Heart left ventricle (tissue), 16 donors: ENCODE data around the gene STAB1. TPM values are rescaled to one million over a fixed set of nuclear protein-coding genes. Genes with fewer than 3 reads are reported as not detected.

Experiments used
- ATAC-seq, 4 donors: fragments of 200-7000 bp; cut with Tn5 transposase; one replicate each; pipeline ENCODE4 v1.9.1; 2020 to 2022; ENCODE audit warnings: moderate library complexity in 4 of 4, mild to moderate bottlenecking in 3 of 4, moderate number of reproducible peaks in 1 of 4
- DNase-seq, 5 donors: peaks; one replicate each; pipeline ENCODE4 v3.0.0-alpha.2; 2020
- H3K27ac ChIP-seq, 12 donors: fragments of 200-600 bp; sonication (generic) in 4 of 12; one replicate each; pipeline versions ENCODE4 v1.5.0 to v1.8.0; 2016 to 2022; ENCODE audit warnings: mild to moderate bottlenecking in 2 of 12
- H3K27me3 ChIP-seq, 9 donors: fragments of 200-600 bp; sonication (generic) in 2 of 9; one replicate each; pipeline versions ENCODE4 v1.5.1 to v1.8.0; 2016 to 2022; ENCODE audit warnings: mild to moderate bottlenecking in 3 of 9
- H3K36me3 ChIP-seq, 9 donors: fragments of 200-600 bp; sonication (generic) in 2 of 9; one replicate each; pipeline versions ENCODE4 v1.5.0 to v1.8.0; 2018 to 2022; ENCODE audit warnings: mild to moderate bottlenecking in 2 of 9
- H3K4me1 ChIP-seq, 12 donors: fragments of 200-600 bp; sonication (generic) in 4 of 12; one replicate each; pipeline versions ENCODE4 v1.5.0 to v1.8.0; 2016 to 2022; ENCODE audit warnings: mild to moderate bottlenecking in 3 of 12
- H3K4me3 ChIP-seq, 12 donors: fragments of 200-600 bp; sonication (generic) in 4 of 12; one replicate each; pipeline versions ENCODE4 v1.5.0 to v1.8.0; 2017 to 2022; ENCODE audit warnings: mild to moderate bottlenecking in 9 of 12, moderate library complexity in 4 of 12
- H3K9me3 ChIP-seq, 12 donors: fragments of 200-600 bp; sonication (generic) in 4 of 12; one replicate each; pipeline versions ENCODE4 v1.5.0 to v1.8.0; 2016 to 2022; ENCODE audit warnings: mild to moderate bottlenecking in 1 of 12
- POLR2A ChIP-seq, 2 donors: fragments of 450-650 bp; IDR thresholded peaks; one replicate each; pipeline ENCODE4 v1.6.1; 2017; ENCODE audit warnings: antibody characterized with exemption in 2 of 2, mild to moderate bottlenecking in 2 of 2, moderate library complexity in 2 of 2
- WGBS, 4 donors: extraction: QIAGEN DNeasy Blood & Tissue Kit in 2 of 4; methylation state at CpG; one replicate each; pipeline versions ENCODE4 v1.1.5 to v1.1.7; 2013 to 2018; 5-methylcytosine and 5-hydroxymethylcytosine counted together
- intact Hi-C, 10 donors: fragments of 100-400 bp; cut with DNase I; formaldehyde crosslinking; loops; one replicate each; pipeline versions ENCODE4 v1.11.1 to v1.14.2; 2022
- polyA plus RNA-seq, 2 donors: library from polyadenylated mRNA; stranded (reverse); fragments of 200-250 nt; gene quantifications; one replicate each; pipeline ENCODE4 v1.2.3, GENCODE V29; 2013
- total RNA-seq, 9 donors: library from RNA; depleted of rRNA in 2 of 9; stranded (reverse); fragments of >200 nt in 2 of 9; fragmentation: NEBNext Ultra II Directional in 3 of 9; extraction: Animal tissue kit (Norgen Biotek cat#: 25700) in 3 of 9; gene quantifications; one replicate each; pipeline versions ENCODE4 v1.1.0 to v1.2.4, GENCODE V29; 2016 to 2023
- TF ChIP-seq, protein P1 (sequence below), 12 donors: fragments of 200-600 bp; sonication (generic) in 4 of 12; IDR thresholded peaks; one replicate each; pipeline versions ENCODE4 v1.5.0 to v1.8.0; 2018 to 2022; ENCODE audit warnings: antibody characterized with exemption in 12 of 12, mild to moderate bottlenecking in 5 of 12
- donor health status: ischemic (EF 13 %, LVEDD 7.1; RV severe dilation, severe dysfunction).
- donor health status: healthy with polysubstance abuse.
- donor health status: DM: no; HTN: yes; CAD: no.
- donor health status: DM: no; HTN: no; CAD: no.
- donor health status: ischemic (EF 25% LVEDD 6.9; RV normal size, moderate dysfunction).
- donor health status: ischemic (EF 25% LVEDD 5.7; RV mildly dilated, moderate dysfunction).
- donor health status: healthy.
- donor health status: DM: yes; HTN: yes; CAD: no.
- donor health status: ischemic (EF 35%, LVEDD 5.7; RV mildly dilated, moderate dysfunction).
- donor health status: nonischemic (EF 11% LVEDD 7.7; RV severe dilation, severe dysfunction).
- donor health status: DM: yes; HTN: yes; CAD: no.
- donor health status: PGD.
- donor health status: ischemic (EF 29% LVEDD 5.4; RV normal size, mild dysfunction).
- donor health status: nonischemic (EF 23%, LVEDD 6.1; RV moderate dilation, normal function).

STAB1 gene
- total and polyA plus RNA-seq, 11 donors = 34.1 to 351 (median 50.6) TPM

DNA sequence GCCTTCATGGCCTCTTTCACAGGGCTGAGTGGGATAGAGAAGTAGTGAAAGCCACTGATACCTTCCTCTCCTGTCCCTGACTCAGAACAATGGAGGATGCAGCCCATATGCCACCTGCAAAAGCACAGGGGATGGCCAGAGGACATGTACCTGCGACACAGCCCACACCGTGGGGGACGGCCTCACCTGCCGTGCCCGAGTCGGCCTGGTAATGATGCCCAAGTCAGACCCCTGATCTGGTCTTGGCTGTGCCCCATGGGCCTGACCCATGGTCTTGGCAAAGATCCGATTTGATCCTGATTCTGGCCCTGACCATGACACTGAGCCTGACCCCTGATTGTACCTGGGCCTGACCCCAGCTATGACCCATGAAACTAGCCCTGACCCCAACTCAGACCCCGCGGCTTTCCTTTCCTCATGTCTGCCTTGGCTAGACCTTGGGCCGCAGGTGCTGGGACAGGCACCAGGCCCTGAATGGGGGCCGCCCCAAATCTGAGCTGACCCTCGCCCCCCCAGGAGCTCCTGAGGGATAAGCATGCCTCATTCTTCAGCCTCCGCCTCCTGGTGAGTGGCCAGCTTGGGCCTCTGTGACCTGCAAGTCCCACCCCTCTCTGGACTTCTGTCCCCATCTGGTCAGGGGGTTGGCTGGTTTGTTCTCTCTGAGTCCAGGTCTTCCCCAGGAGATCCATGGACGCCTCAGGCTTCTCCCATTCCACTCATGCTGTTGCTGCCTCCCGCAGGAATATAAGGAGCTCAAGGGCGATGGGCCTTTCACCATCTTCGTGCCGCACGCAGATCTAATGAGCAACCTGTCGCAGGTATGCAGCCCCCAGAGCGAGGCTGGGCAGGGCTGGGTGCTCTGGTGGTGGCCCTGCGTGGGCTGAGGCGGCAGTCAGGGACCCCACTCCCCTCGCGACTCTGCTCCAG lies 22.9 kb downstream of the STAB1 start:
- 86 to 94% (median 89%) methylated on average over 21 to 25 of the region's 25 CpGs for WGBS, 4 donors
- DNase-seq (no peak), ATAC-seq (no peak)
- H3K9me3 ChIP-seq = no peaks in the 10 kb centered on the region
- H3K27me3 ChIP-seq = no peaks in the 10 kb centered on the region
- peaks cover 0 to 8% (median 0%) of the 10 kb centered on the region in 12 donors for H3K4me1 ChIP-seq
- no peak overlapping the region for H3K27ac ChIP-seq
- intact Hi-C loops = no loop called here
- H3K36me3 ChIP-seq = peaks cover 0 to 94% (median 14%) of the 10 kb centered on the region in 9 donors
- H3K4me3 ChIP-seq = peak overlapping the region in 7 of 12 donors; percentile 10 to 30 (median 26)
- TF ChIP-seq, protein P1, sequence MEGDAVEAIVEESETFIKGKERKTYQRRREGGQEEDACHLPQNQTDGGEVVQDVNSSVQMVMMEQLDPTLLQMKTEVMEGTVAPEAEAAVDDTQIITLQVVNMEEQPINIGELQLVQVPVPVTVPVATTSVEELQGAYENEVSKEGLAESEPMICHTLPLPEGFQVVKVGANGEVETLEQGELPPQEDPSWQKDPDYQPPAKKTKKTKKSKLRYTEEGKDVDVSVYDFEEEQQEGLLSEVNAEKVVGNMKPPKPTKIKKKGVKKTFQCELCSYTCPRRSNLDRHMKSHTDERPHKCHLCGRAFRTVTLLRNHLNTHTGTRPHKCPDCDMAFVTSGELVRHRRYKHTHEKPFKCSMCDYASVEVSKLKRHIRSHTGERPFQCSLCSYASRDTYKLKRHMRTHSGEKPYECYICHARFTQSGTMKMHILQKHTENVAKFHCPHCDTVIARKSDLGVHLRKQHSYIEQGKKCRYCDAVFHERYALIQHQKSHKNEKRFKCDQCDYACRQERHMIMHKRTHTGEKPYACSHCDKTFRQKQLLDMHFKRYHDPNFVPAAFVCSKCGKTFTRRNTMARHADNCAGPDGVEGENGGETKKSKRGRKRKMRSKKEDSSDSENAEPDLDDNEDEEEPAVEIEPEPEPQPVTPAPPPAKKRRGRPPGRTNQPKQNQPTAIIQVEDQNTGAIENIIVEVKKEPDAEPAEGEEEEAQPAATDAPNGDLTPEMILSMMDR (IDR thresholded peaks at IDR 0.05) = no peak
- TF ChIP-seq POLR2A (IDR thresholded peaks at IDR 0.05) = no peak

DNA sequence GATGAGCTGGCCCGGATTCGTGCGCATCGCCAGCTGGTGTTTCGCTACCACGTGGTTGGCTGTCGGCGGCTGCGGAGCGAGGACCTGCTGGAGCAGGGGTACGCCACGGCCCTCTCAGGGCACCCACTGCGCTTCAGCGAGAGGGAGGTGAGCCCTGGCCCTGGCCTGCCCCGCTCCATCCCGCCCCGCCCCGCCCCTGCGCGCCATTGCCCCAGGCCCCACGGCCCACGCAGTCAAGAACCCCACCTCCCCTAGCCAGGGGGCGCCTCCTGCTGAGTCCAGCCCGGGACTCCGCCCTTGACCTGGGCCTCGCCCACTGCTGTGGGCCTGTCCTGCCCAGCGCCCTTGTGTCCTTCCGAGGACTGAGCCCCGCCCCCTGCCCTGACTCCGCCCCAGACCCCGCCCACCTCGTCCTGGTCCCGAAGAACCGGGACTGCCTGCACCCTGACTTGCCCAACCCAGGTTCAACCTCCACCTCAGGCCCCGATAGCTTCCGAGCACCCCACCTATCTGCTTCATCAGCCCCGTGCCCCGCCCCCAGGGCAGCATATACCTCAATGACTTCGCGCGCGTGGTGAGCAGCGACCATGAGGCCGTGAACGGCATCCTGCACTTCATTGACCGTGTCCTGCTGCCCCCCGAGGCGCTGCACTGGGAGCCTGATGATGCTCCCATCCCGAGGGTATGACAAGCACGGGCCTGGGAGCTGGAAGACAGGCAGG lies 23.7 kb downstream of the STAB1 start:
- Histone ChIP-seq H3K4me1 (peaks cover 0 to 10% (median 0%) of the 10 kb centered on the region in 12 donors), H3K27ac (no peak overlapping the region), H3K9me3 (no peaks in the 10 kb centered on the region), H3K27me3 (no peaks in the 10 kb centered on the region), H3K4me3 (peak overlapping the region in 7 of 12 donors; percentile 10 to 30 (median 26)), H3K36me3 (peaks cover 0 to 94% (median 16%) of the 10 kb centered on the region in 9 donors)
- ATAC-seq (peak in 2 of 4 donors; percentile 23 to 34), DNase-seq (peak in 1 of 5 donors; percentile 75)
- no peak for TF ChIP-seq POLR2A (IDR thresholded peaks at IDR 0.05)
- TF ChIP-seq, protein P1 (IDR thresholded peaks at IDR 0.05) = no peak
- 57 to 66% (median 59%) methylated on average over 28 to 50 of the region's 50 CpGs for WGBS, 4 donors
- intact Hi-C loops = no loop called here

DNA sequence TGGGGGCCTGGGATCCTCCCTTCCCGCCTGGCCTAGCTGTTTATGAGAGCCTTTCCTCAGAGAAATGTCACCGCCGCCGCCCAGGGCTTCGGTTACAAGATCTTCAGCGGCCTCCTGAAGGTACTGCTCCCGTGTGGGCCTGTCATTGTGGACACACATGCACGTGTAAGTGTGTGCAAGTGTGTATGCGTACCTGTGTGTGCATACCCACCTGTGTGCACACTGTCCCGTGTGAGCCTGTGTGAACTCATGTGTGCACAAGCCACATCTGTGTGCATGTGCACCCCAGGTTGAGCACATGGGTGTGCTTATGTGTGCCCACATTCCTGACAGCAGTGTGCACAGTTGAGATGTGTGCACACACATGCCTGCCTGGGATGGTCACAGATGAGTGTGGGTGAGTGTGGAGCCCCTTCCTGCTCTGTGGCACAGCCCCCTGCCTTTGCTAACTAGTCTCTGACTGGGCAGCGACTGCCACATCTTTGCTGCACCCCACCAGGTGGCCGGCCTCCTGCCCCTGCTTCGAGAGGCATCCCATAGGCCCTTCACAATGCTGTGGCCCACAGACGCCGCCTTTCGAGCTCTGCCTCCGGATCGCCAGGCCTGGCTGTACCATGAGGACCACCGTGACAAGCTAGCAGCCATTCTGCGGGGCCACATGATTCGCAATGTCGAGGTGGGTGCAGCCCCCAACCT lies 24.5 kb downstream of the STAB1 start:
- WGBS, 4 donors = 91 to 95% (median 93%) methylated on average over 18 to 22 of the region's 22 CpGs
- DNase-seq = peak in 1 of 5 donors; percentile 51
- H3K9me3 ChIP-seq = no peaks in the 10 kb centered on the region

More for the DNA sequence above, 24.5 kb downstream of the STAB1 start:
- H3K4me1 ChIP-seq = peaks cover under 1 to 17% (median 5%) of the 10 kb centered on the region in 12 donors
- no peak overlapping the region for H3K27ac ChIP-seq
- intact Hi-C loops = no loop called here
- peaks cover 0 to 94% (median 19%) of the 10 kb centered on the region in 9 donors for H3K36me3 ChIP-seq
- H3K4me3 ChIP-seq = no peak overlapping the region
- no peak for ATAC-seq
- H3K27me3 ChIP-seq = no peaks in the 10 kb centered on the region
- no peak for TF ChIP-seq POLR2A (IDR thresholded peaks at IDR 0.05)
- TF ChIP-seq, protein P1 (IDR thresholded peaks at IDR 0.05) = no peak
